Endothelial cell of umbilical vein (primary cell): ENCODE measurements around the gene GLTP.

Source experiments
- FOS ChIP-seq: IDR thresholded peaks from 2 replicates; pipeline ENCODE4 v1.6.1; 2011; ENCODE audit warnings: mild to moderate bottlenecking, low read length, moderate library complexity, borderline replicate concordance; ENCODE audit not compliant: insufficient read depth
- JUN ChIP-seq: IDR thresholded peaks from 2 replicates; pipeline ENCODE4 v1.6.1; 2011; ENCODE audit warnings: borderline replicate concordance, low read depth; ENCODE audit not compliant: insufficient read length, insufficient read depth
- POLR2A ChIP-seq: IDR thresholded peaks from 2 replicates; pipeline ENCODE4 v1.6.1; 2012; ENCODE audit warnings: low read depth, mild to moderate bottlenecking, control low read depth, low read length
- POLR2AphosphoS5 ChIP-seq: IDR thresholded peaks from 2 replicates; pipeline ENCODE4 v1.6.1; 2012; ENCODE audit warnings: low read depth, mild to moderate bottlenecking, control low read depth, low read length, moderate library complexity; ENCODE audit not compliant: insufficient read depth
- TF ChIP-seq, protein P1 (sequence below), 2 donors: IDR thresholded peaks; 1 replicate in 1 of 2; 2 replicates in 1 of 2; pipeline ENCODE4 v1.5.1; 2011; ENCODE audit warnings: low read length in 2 of 2, mild to moderate bottlenecking in 2 of 2, moderate library complexity in 2 of 2, control low read depth in 1 of 2, inconsistent platforms in 1 of 2, low read depth in 1 of 2; ENCODE audit not compliant: insufficient read depth in 1 of 2; ENCODE audit errors: extremely low read depth in 1 of 2

GRCh38 chr12:109839444-109839843, 40.9 kb downstream of the GLTP start:
- TF ChIP-seq, protein P1, sequence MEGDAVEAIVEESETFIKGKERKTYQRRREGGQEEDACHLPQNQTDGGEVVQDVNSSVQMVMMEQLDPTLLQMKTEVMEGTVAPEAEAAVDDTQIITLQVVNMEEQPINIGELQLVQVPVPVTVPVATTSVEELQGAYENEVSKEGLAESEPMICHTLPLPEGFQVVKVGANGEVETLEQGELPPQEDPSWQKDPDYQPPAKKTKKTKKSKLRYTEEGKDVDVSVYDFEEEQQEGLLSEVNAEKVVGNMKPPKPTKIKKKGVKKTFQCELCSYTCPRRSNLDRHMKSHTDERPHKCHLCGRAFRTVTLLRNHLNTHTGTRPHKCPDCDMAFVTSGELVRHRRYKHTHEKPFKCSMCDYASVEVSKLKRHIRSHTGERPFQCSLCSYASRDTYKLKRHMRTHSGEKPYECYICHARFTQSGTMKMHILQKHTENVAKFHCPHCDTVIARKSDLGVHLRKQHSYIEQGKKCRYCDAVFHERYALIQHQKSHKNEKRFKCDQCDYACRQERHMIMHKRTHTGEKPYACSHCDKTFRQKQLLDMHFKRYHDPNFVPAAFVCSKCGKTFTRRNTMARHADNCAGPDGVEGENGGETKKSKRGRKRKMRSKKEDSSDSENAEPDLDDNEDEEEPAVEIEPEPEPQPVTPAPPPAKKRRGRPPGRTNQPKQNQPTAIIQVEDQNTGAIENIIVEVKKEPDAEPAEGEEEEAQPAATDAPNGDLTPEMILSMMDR (IDR thresholded peaks at IDR 0.05; ENCODE audit: extremely low read depth in 1 of 2, insufficient read depth in 1 of 2, low read depth in 1 of 2, low read length in 2 of 2) = no peak
- TF ChIP-seq POLR2AphosphoS5 (no peak), FOS (no peak), POLR2A (no peak), JUN (no peak)
